NCI-H748 treated with DMSO at 0.1 percent for 48 hours (cell line): ENCODE results near the gene FXYD3.
A peak's percentile ranks its signal among the peaks of the same experiment; 100 is the strongest.
"Not testable (repeated sequence)": the region's sequence is repeated elsewhere in the genome, so short reads cannot be mapped to it uniquely, and the experiment has no call there.

ENCODE experiments used
- DNase-seq: peaks from one replicate; lab custom pipeline; 2025; lab: John Stamatoyannopoulos, UW

The FXYD3 gene

GRCh38 chr19:35142606-35143230 is 27.1 kb downstream of the FXYD3 start:
- DNase-seq, result peak; percentile 24

- peak; percentile 17 for DNase-seq
These were observed 27.6 kb downstream of the FXYD3 start, which contains the start of gene FXYD7 for GRCh38 chr19:35143231-35143715. TSS of gene FXYD7 (plus strand) at chr19:35143255. CDS start at chr19:35143334, 79 bp downstream.

- no peak for DNase-seq
These were observed 28.2 kb downstream of the FXYD3 start for GRCh38 chr19:35143818-35144217.

- DNase-seq, result no peak
These were observed 28.6 kb downstream of the FXYD3 start for GRCh38 chr19:35144259-35144599.

GRCh38 chr19:35144600-35145436 is 29.2 kb downstream of the FXYD3 start:
- no peak for DNase-seq

GRCh38 chr19:35146746-35147459 is 31.3 kb downstream of the FXYD3 start:
- no peak for DNase-seq

- no peak for DNase-seq
These were observed 33.8 kb downstream of the FXYD3 start for GRCh38 chr19:35149463-35149862.

GRCh38 chr19:35150445-35150844 is 34.8 kb downstream of the FXYD3 start:
- DNase-seq, result no peak

- DNase-seq, result no peak
These were observed 35.8 kb downstream of the FXYD3 start for GRCh38 chr19:35151273-35152065.

- DNase-seq, result not testable (repeated sequence)
These were observed 37.5 kb downstream of the FXYD3 start for GRCh38 chr19:35153129-35153522.

GRCh38 chr19:35153701-35154524 is 38.3 kb downstream of the FXYD3 start:
- peak; percentile 15 for DNase-seq

- peak; percentile 31 for DNase-seq
These were observed 39.1 kb downstream of the FXYD3 start, which contains the start of gene FXYD5 for GRCh38 chr19:35154525-35155406. TSS of gene FXYD5 (plus strand) at chr19:35154735. CDS start at chr19:35155551, 816 bp downstream.

GRCh38 chr19:35155441-35155840 is 39.8 kb downstream of the FXYD3 start:
- no peak for DNase-seq

- DNase-seq, result no peak
These were observed 40.5 kb downstream of the FXYD3 start for GRCh38 chr19:35155981-35156672.

GRCh38 chr19:35156673-35157014 is 41.0 kb downstream of the FXYD3 start:
- DNase-seq, result no peak

- DNase-seq, result no peak
These were observed 41.8 kb downstream of the FXYD3 start for GRCh38 chr19:35157431-35157830.

GRCh38 chr19:35159606-35160005 is 44.0 kb downstream of the FXYD3 start:
- no peak for DNase-seq

- DNase-seq, result no peak
These were observed 45.2 kb downstream of the FXYD3 start for GRCh38 chr19:35160629-35161433.

GRCh38 chr19:35161434-35161743 is 45.8 kb downstream of the FXYD3 start:
- DNase-seq, result no peak
